Esophagus squamous epithelium (tissue), 4 donors: ENCODE results near the gene RBFOX2.

Experiments used
- CTCF ChIP-seq, 6 experiments: fragments of 450-650 bp in 4 of 6; fragments of 200-600 bp in 2 of 6; sonication (generic) in 2 of 6; IDR thresholded peaks; one replicate each; pipeline ENCODE4 v1.5.1; 2016 to 2019; ENCODE audit warnings: antibody characterized with exemption in 6 of 6, mild to moderate bottlenecking in 4 of 6, moderate library complexity in 4 of 6
- POLR2A ChIP-seq, 4 donors: fragments of 450-650 bp; IDR thresholded peaks; one replicate each; pipeline ENCODE4 v1.6.1; 2017; ENCODE audit warnings: antibody characterized with exemption in 4 of 4, mild to moderate bottlenecking in 4 of 4, moderate library complexity in 3 of 4

DNA sequence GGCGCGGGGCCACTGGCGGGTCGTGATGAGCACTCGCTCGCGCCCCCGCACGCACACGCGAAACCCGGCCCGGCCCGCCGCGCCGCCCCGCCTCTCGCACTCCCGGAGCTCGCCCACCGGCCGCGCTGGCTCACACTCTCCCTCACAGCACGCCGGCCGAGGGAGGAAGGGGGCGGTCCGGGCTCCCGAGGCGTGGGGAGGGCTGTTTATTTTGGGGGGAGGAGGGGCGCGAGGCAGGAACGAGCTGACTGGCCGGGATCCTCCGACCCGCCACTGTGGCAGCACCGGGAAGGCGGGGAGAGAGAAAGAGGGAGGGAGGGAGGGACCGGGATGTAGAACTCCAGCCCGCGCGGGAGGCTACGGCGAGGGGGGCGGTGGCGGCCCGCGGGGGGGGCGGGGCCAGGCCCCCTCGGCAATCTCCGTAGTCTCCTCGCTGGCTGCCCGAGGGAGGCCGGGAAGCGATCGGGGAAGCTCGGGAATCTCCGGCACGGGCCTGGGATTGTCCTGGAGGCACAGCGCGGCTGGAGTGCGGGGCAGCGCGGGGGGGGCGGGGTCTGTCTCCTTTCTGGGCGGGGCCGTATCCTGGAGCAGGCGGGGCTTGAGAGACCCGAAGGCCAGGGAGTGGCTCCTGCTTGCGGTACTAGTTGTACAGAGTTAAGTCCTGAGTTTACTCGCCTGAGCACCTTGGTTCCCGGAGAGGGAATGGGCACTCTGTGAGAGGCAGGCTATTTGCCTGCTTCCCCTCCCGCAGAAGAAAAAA, at the start of gene RBFOX2:
- TF ChIP-seq CTCF (IDR thresholded peaks at IDR 0.05) (no peak), POLR2A (IDR thresholded peaks at IDR 0.05) (peak in 1 of 4 donors; percentile 66)
